VCaP (cell line): Measurements from ENCODE around the gene TEX264.

ENCODE experiments used
- H3K27ac ChIP-seq: fragments of 450-650 bp; 2 replicates; pipeline ENCODE4 v1.5.1; 2017
- CTCF ChIP-seq: fragments of 450-650 bp; conservative IDR thresholded peaks from 2 replicates; pipeline ENCODE4 v1.5.1; 2017; ENCODE audit warnings: mild to moderate bottlenecking, moderate library complexity

The TEX264 gene

GRCh38 chr3:51712038-51712420 lies 41.0 kb downstream of the TEX264 start:
- no peak for TF ChIP-seq CTCF
- H3K27ac ChIP-seq = no peak overlapping the region

DNA sequence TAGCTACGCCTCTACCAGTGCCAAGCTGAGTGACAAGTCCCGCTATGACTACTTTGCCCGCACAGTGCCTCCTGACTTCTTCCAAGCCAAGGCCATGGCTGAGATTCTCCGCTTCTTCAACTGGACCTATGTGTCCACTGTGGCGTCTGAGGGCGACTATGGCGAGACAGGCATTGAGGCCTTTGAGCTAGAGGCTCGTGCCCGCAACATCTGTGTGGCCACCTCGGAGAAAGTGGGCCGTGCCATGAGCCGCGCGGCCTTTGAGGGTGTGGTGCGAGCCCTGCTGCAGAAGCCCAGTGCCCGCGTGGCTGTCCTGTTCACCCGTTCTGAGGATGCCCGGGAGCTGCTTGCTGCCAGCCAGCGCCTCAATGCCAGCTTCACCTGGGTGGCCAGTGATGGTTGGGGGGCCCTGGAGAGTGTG lies 41.5 kb downstream of the TEX264 start:
- no peak overlapping the region for H3K27ac ChIP-seq
- TF ChIP-seq CTCF = no peak

DNA sequence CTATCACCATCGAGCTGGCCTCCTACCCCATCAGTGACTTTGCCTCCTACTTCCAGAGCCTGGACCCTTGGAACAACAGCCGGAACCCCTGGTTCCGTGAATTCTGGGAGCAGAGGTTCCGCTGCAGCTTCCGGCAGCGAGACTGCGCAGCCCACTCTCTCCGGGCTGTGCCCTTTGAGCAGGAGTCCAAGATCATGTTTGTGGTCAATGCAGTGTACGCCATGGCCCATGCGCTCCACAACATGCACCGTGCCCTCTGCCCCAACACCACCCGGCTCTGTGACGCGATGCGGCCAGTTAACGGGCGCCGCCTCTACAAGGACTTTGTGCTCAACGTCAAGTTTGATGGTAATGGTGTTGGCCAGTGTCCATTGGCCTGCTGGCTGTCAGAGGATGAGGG lies 41.9 kb downstream of the TEX264 start:
- no peak overlapping the region for H3K27ac ChIP-seq
- TF ChIP-seq CTCF = no peak

DNA sequence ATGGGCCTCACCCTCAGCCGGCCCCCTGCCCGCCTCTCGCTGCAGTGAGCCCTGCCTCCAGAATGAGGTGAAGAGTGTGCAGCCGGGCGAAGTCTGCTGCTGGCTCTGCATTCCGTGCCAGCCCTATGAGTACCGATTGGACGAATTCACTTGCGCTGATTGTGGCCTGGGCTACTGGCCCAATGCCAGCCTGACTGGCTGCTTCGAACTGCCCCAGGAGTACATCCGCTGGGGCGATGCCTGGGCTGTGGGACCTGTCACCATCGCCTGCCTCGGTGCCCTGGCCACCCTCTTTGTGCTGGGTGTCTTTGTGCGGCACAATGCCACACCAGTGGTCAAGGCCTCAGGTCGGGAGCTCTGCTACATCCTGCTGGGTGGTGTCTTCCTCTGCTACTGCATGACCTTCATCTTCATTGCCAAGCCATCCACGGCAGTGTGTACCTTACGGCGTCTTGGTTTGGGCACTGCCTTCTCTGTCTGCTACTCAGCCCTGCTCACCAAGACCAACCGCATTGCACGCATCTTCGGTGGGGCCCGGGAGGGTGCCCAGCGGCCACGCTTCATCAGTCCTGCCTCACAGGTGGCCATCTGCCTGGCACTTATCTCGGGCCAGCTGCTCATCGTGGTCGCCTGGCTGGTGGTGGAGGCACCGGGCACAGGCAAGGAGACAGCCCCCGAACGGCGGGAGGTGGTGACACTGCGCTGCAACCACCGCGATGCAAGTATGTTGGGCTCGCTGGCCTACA lies 44.4 kb downstream of the TEX264 start:
- H3K27ac ChIP-seq = no peak overlapping the region
- TF ChIP-seq CTCF = no peak

- no peak overlapping the region for H3K27ac ChIP-seq
- TF ChIP-seq CTCF = no peak
Measured at GRCh38 chr3:51715977-51716294, 44.9 kb downstream of the TEX264 start.

- TF ChIP-seq CTCF = no peak
- H3K27ac ChIP-seq = no peak overlapping the region
Measured at GRCh38 chr3:51716805-51717204, 45.8 kb downstream of the TEX264 start.

- no peak overlapping the region for H3K27ac ChIP-seq
Measured at GRCh38 chr3:51717446-51717845, 46.4 kb downstream of the TEX264 start.

More at GRCh38 chr3:51717446-51717845, 46.4 kb downstream of the TEX264 start:
- no peak for TF ChIP-seq CTCF
